Glutamatergic neuron (in vitro differentiated cells): ENCODE data around the gene ZGPAT. TPM values are rescaled to one million over a fixed set of nuclear protein-coding genes. Genes with fewer than 3 reads are reported as not detected.
A peak's percentile ranks its signal among the peaks of the same experiment; 100 is the strongest.

Experiments
- DNase-seq: peaks from one replicate; pipeline ENCODE4 v3.0.0; 2022
- H3K27ac Mint-ChIP-seq: one replicate; pipeline ENCODE4 v1.8.0; 2020; ENCODE audit warnings: mild to moderate bottlenecking, mixed read lengths, inconsistent platforms; ENCODE audit not compliant: unreplicated experiment
- H3K27me3 Mint-ChIP-seq: one replicate; pipeline ENCODE4 v1.8.0; 2020; ENCODE audit warnings: mild to moderate bottlenecking, moderate library complexity, mixed read lengths, inconsistent platforms; ENCODE audit not compliant: unreplicated experiment
- H3K36me3 Mint-ChIP-seq: one replicate; pipeline ENCODE4 v1.8.0; 2020; ENCODE audit warnings: mild to moderate bottlenecking, mixed read lengths, inconsistent platforms; ENCODE audit not compliant: unreplicated experiment
- H3K4me1 Mint-ChIP-seq: one replicate; pipeline ENCODE4 v1.8.0; 2020; ENCODE audit warnings: mild to moderate bottlenecking, low read depth, mixed read lengths, inconsistent platforms; ENCODE audit not compliant: unreplicated experiment
- H3K4me3 Mint-ChIP-seq: one replicate; pipeline ENCODE4 v1.8.0; 2020; ENCODE audit warnings: mild to moderate bottlenecking, mixed read lengths, inconsistent platforms; ENCODE audit not compliant: unreplicated experiment
- H3K9me3 Mint-ChIP-seq: one replicate; pipeline ENCODE4 v1.8.0; 2020; ENCODE audit warnings: mild to moderate bottlenecking, moderate library complexity, mixed read lengths, inconsistent platforms; ENCODE audit not compliant: unreplicated experiment
- CTCF ChIP-seq: fragments of 200-600 bp; sonication (generic); IDR thresholded peaks from one replicate; pipeline ENCODE4 v1.5.0; 2021; ENCODE audit not compliant: partially characterized antibody, unreplicated experiment
- total RNA-seq: library from RNA; stranded (reverse); fragmentation: NEBNext Ultra II Directional; extraction: Animal tissue kit (Norgen Biotek cat#: 25700); gene quantifications from one replicate; pipeline ENCODE4 v1.2.1, GENCODE V29; 2021; ENCODE audit not compliant: unreplicated experiment

The ZGPAT gene
- total RNA-seq, 1 donor from 2014 or later: 41.5 TPM

GRCh38 chr20:63693083-63693732 is 14.6 kb upstream of the ZGPAT start:
- H3K4me3 Mint-ChIP-seq: no peak overlapping the region
- H3K36me3 Mint-ChIP-seq: no peaks in the 10 kb centered on the region
- H3K4me1 Mint-ChIP-seq: no peaks in the 10 kb centered on the region
- no peak overlapping the region for H3K27ac Mint-ChIP-seq
- peaks cover 3% of the 10 kb centered on the region for H3K9me3 Mint-ChIP-seq
- DNase-seq: no peak
- peaks cover 12% of the 10 kb centered on the region for H3K27me3 Mint-ChIP-seq
- no peak for TF ChIP-seq CTCF

GRCh38 chr20:63693733-63694583 is 13.9 kb upstream of the ZGPAT start:
- TF ChIP-seq CTCF: no peak
- no peak for DNase-seq
- H3K4me3 Mint-ChIP-seq: no peak overlapping the region
- peaks cover 12% of the 10 kb centered on the region for H3K27me3 Mint-ChIP-seq
- peak overlapping the region; percentile 22 for H3K27ac Mint-ChIP-seq
- H3K36me3 Mint-ChIP-seq: no peaks in the 10 kb centered on the region
- peaks cover 3% of the 10 kb centered on the region for H3K9me3 Mint-ChIP-seq
- H3K4me1 Mint-ChIP-seq: no peaks in the 10 kb centered on the region

- Mint-ChIP-seq H3K27ac (no peak overlapping the region), H3K9me3 (peaks cover 3% of the 10 kb centered on the region), H3K4me1 (no peaks in the 10 kb centered on the region), H3K36me3 (no peaks in the 10 kb centered on the region), H3K4me3 (no peak overlapping the region), H3K27me3 (peaks cover 12% of the 10 kb centered on the region)
- TF ChIP-seq CTCF: no peak
- DNase-seq: no peak
Observed at GRCh38 chr20:63694584-63695423, 13.0 kb upstream of the ZGPAT start.

GRCh38 chr20:63695424-63696305 is 12.2 kb upstream of the ZGPAT start:
- no peaks in the 10 kb centered on the region for H3K36me3 Mint-ChIP-seq

More at GRCh38 chr20:63695424-63696305, 12.2 kb upstream of the ZGPAT start:
- H3K4me3 Mint-ChIP-seq: no peak overlapping the region
- no peak for DNase-seq
- H3K27ac Mint-ChIP-seq: no peak overlapping the region
- TF ChIP-seq CTCF: no peak
- peaks cover 2% of the 10 kb centered on the region for H3K4me1 Mint-ChIP-seq
- H3K9me3 Mint-ChIP-seq: peaks cover 1% of the 10 kb centered on the region
- peaks cover 15% of the 10 kb centered on the region for H3K27me3 Mint-ChIP-seq
